NT2/D1 (cell line): ENCODE results near the gene ISOC2.

Experiments used
- SUZ12 ChIP-seq: IDR thresholded peaks from 2 replicates; pipeline ENCODE4 v1.6.1; 2011; ENCODE audit not compliant: insufficient read length, insufficient read depth; ENCODE audit errors: extremely low read depth
- YY1 ChIP-seq: IDR thresholded peaks from 2 replicates; pipeline ENCODE4 v1.6.1; 2011; ENCODE audit not compliant: insufficient read length, insufficient read depth
- ZNF274 ChIP-seq: IDR thresholded peaks from 2 replicates; pipeline ENCODE4 v1.6.1; 2011; ENCODE audit warnings: mild to moderate bottlenecking, low read depth, low read length

- TF ChIP-seq YY1 (no peak), ZNF274 (no peak), SUZ12 (no peak)
These were observed 42.3 kb downstream of the ISOC2 start for GRCh38 chr19:55419103-55419502.
